Right forelimb (tissue), 1 donor: ENCODE measurements around the gene CT45A10.
"Not testable (repeated sequence)": the region's sequence is repeated elsewhere in the genome, so short reads cannot be mapped to it uniquely, and the experiment has no call there.

Experiments
- DNase-seq: peaks from one replicate; pipeline ENCODE4 v3.0.0-alpha.2; 2018

Gene CT45A10

GRCh38 chrX:135893294-135893817 lies at the start of gene CT45A10, which contains the start of gene SAGE1:
Gene CT45A10, minus strand, starts transcription at chrX:135893444. Its CDS starts 8,100 bp downstream, at chrX:135885344.
Gene SAGE1, plus strand, starts transcription at chrX:135893716. Its CDS starts 2,527 bp downstream, at chrX:135896243.
- no peak for DNase-seq

GRCh38 chrX:135931644-135932487 lies 38.6 kb upstream of the CT45A10 start:
- DNase-seq: no peak

DNA sequence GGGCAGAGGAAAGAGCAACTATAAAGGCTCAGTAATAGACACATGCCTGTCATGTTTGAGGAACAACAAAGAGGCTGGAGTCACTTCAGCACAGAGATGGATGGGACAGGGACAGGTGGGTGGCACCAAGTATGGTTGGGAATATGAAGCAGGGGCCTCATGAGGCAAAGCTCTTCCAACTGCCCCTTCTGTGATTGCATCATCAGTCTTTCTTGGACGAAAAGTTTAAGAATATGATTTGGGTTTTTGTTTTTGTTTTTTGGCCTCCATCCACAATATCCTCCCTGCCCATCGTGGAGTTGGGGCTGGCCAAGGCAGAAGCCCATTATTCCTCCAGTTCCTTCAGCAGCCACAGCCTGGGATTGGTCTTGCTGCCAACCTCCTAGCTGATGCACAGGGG lies 34.7 kb upstream of the CT45A10 start:
- DNase-seq: no peak

GRCh38 chrX:135923353-135923752 lies 30.1 kb upstream of the CT45A10 start:
- DNase-seq: no peak

GRCh38 chrX:135920516-135920915 lies 27.3 kb upstream of the CT45A10 start:
- not testable (repeated sequence) for DNase-seq

DNA sequence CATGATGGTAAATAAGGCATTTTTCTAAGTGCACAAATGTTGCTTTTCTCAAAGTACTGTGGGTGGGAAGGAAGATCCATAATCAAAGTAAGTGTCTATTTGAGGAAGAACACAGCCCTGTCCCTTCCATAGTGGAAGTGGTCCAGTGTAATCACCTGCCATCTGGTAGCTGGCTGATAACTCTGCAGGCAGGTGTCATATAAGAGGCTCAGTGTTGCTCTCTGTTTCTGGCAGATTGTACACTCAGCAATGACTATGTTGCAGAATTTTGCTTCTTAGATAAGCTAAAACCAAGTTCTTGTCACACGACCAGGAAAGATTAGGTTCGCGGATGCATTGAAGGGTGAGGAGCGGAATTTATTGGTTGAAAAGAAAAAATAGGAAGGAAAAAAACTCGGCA lies 21.2 kb upstream of the CT45A10 start:
- no peak for DNase-seq

DNA sequence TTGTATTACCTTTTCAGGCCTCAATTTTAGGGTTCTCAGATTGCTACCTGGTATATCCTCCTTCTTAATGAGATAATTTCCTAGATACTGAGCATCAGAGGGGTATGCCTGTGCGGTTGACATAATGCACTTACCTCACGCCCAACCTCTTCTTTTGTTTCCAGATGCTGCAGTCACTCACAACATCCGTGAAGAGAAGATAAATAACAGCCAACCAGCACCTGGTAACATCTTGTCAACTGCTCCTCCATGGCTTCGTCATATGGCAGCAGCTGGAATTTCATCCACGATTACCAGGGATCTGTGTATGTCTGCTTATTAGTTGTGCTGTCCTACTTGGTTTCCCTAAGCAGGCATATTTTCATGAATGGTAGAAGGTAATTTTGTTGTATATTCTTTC lies 17.0 kb upstream of the CT45A10 start:
- no peak for DNase-seq

DNA sequence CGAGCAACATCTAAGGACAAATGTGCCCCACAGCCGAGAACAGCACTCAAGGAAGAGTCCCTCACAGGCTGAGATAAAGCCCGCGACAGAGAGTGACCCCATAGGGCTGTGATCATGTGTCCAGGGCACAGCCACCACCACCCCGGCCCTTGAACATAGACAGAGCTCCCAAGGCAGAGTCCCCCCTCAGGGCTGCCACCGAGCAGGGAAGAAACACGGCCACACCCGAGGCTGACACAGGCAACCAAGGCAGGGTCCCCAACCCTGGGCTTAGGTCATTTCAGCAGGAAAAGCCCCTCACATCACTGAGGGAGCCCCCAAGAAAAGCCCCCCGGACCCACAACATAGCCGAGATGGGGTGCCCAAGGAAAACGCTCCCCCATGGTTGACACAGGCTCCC lies 463 bp downstream of the CT45A10 start:
- DNase-seq: no peak

GRCh38 chrX:135890087-135890585 lies 3.1 kb downstream of the CT45A10 start:
- no peak for DNase-seq

DNA sequence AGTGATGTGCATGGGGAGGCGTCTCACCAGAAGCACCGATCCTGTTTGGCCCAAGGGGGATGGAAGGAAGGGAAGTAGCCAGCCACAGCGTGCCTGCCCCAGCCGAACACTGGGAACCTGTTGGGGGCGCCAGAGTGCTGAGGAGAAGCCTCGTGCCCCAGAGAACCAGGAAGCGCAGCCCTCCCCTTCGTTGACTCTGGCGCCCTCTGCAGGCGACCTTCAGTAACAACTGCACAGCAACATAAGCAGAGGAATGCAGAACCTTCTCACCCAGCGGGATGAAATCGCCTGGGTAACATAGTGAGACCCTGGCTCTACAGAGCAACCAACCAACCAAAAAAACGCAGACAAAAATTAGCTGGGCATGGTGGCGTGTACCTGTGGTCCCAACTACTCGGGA lies 4.3 kb downstream of the CT45A10 start:
- not testable (repeated sequence) for DNase-seq

- not testable (repeated sequence) for DNase-seq
These were observed 5.0 kb downstream of the CT45A10 start for GRCh38 chrX:135888230-135888629.

GRCh38 chrX:135882741-135883140 lies 10.5 kb downstream of the CT45A10 start:
- DNase-seq: not testable (repeated sequence)

DNA sequence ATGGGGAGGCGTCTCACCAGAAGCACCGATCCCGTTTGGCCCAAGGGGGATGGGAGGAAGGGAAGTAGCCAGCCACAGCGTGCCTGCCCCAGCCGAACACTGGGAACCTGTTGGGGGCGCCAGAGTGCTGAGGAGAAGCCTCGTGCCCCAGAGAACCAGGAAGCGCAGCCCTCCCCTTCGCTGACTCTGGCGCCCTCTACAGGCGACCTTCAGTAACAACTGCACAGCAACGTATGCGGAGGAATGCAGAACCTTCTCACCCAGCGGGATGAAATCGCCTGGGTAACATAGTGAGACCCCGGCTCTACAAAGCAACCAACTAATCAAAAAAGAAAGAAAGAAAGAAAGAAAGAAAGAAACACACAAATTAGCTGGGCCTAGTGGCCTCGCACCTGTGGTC lies 21.5 kb downstream of the CT45A10 start, which contains the start of gene CT45A9:
Gene CT45A9 (minus strand): TSS at position 101 of the 400 bp plus-strand sequence. CDS start 3,751 bp downstream, outside the sequence.
- not testable (repeated sequence) for DNase-seq

DNA sequence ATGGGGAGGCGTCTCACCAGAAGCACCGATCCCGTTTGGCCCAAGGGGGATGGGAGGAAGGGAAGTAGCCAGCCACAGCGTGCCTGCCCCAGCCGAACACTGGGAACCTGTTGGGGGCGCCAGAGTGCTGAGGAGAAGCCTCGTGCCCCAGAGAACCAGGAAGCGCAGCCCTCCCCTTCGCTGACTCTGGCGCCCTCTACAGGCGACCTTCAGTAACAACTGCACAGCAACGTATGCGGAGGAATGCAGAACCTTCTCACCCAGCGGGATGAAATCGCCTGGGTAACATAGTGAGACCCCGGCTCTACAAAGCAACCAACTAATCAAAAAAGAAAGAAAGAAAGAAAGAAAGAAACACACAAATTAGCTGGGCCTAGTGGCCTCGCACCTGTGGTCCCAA lies 38.8 kb downstream of the CT45A10 start, which contains the start of gene CT45A8:
Gene CT45A8 (minus strand): TSS at position 101 of the 400 bp plus-strand sequence. CDS start 3,755 bp downstream, outside the sequence.
- DNase-seq: not testable (repeated sequence)

GRCh38 chrX:135837180-135837579 lies 56.1 kb downstream of the CT45A10 start, which contains the start of gene CT45A7:
Gene CT45A7, minus strand, starts transcription at chrX:135837280. Its CDS starts 3,747 bp downstream, at chrX:135833533.
- DNase-seq: not testable (repeated sequence)
